DND-41 (cell line): Measurements from ENCODE around the gene DDX51.
A peak's percentile ranks its signal among the peaks of the same experiment; 100 is the strongest.

ENCODE experiments used
- ATAC-seq: fragments of 200-7000 bp; cut with Tn5 transposase; 3 replicates; pipeline ENCODE4 v1.9.1; 2021; ENCODE audit warnings: low read depth; ENCODE audit not compliant: insufficient read depth
- DNase-seq: peaks from one replicate; pipeline ENCODE4 v3.0.0-alpha.2; 2020
- H2AFZ ChIP-seq: 2 replicates; pipeline ENCODE4 v1.6.0; 2012; ENCODE audit warnings: low read depth, low read length
- H3K27ac ChIP-seq: 2 replicates; pipeline ENCODE4 v1.5.1; 2012; ENCODE audit warnings: low read length, inconsistent platforms
- H3K27me3 ChIP-seq: fragments of 200-600 bp; sonication (generic); 2 replicates; pipeline ENCODE4 v1.6.0; 2012; ENCODE audit warnings: low read length, mild to moderate bottlenecking, inconsistent platforms; ENCODE audit not compliant: insufficient read depth, poor library complexity
- H3K36me3 ChIP-seq: 2 replicates; pipeline ENCODE4 v1.5.1; 2012; ENCODE audit warnings: low read length, inconsistent platforms; ENCODE audit not compliant: insufficient read depth
- H3K4me1 ChIP-seq: 2 replicates; pipeline ENCODE4 v1.5.1; 2012; ENCODE audit warnings: mild to moderate bottlenecking, low read length; ENCODE audit not compliant: insufficient read depth
- H3K4me2 ChIP-seq: 2 replicates; pipeline ENCODE4 v1.6.0; 2012; ENCODE audit warnings: mild to moderate bottlenecking, moderate library complexity, low read length, inconsistent platforms; ENCODE audit not compliant: insufficient read depth
- H3K4me3 ChIP-seq, 2 experiments: fragments of 200-600 bp in 1 of 2; shearing (Covaris generic) in 1 of 2; 2 replicates each; pipeline ENCODE4 v1.5.1; 2012 to 2016; ENCODE audit warnings: inconsistent platforms in 2 of 2, low read length in 2 of 2, mild to moderate bottlenecking in 2 of 2, low read depth in 1 of 2, moderate library complexity in 1 of 2
- H3K79me2 ChIP-seq: 2 replicates; pipeline ENCODE4 v1.6.0; 2012; ENCODE audit warnings: low read length, inconsistent platforms; ENCODE audit not compliant: insufficient read depth
- H3K9ac ChIP-seq: 2 replicates; pipeline ENCODE4 v1.6.0; 2012; ENCODE audit warnings: low read depth, mild to moderate bottlenecking, inconsistent platforms, low read length, moderate library complexity
- H3K9me3 ChIP-seq: 2 replicates; pipeline ENCODE4 v1.5.1; 2012; ENCODE audit warnings: low read length, moderate library complexity, mild to moderate bottlenecking, inconsistent platforms; ENCODE audit not compliant: insufficient read depth, severe bottlenecking
- H4K20me1 ChIP-seq: 2 replicates; pipeline ENCODE4 v1.6.0; 2012; ENCODE audit warnings: low read length; ENCODE audit not compliant: insufficient read depth
- CTCF ChIP-seq: IDR thresholded peaks from 2 replicates; pipeline ENCODE4 v1.5.1; 2012; ENCODE audit warnings: borderline replicate concordance, low read length, moderate library complexity, mild to moderate bottlenecking; ENCODE audit not compliant: poor library complexity, severe bottlenecking; ENCODE audit errors: extremely low read depth
- EZH2 ChIP-seq: IDR thresholded peaks from 3 replicates; pipeline ENCODE4 v1.6.1; 2012; ENCODE audit warnings: borderline replicate concordance, low read depth, mild to moderate bottlenecking, moderate library complexity, low read length, inconsistent platforms; ENCODE audit not compliant: severe bottlenecking

DDX51 gene

GRCh38 chr12:132179431-132180362, 35.6 kb upstream of the DDX51 start:
- TF ChIP-seq EZH2: no peak
- no peak for TF ChIP-seq CTCF
- no peak overlapping the region for H2AFZ ChIP-seq
- peaks cover 14% of the 10 kb centered on the region for H3K4me1 ChIP-seq
- no peak overlapping the region for H3K9ac ChIP-seq
- H3K79me2 ChIP-seq: no peaks in the 10 kb centered on the region
- H3K4me2 ChIP-seq: no peak overlapping the region
- no peak overlapping the region for H3K4me3 ChIP-seq
- no peak for DNase-seq
- H3K9me3 ChIP-seq: no peaks in the 10 kb centered on the region
- H3K27me3 ChIP-seq: no peaks in the 10 kb centered on the region
- no peak for ATAC-seq
- H3K36me3 ChIP-seq: no peaks in the 10 kb centered on the region
- H3K27ac ChIP-seq: no peak overlapping the region
- H4K20me1 ChIP-seq: no peaks in the 10 kb centered on the region

GRCh38 chr12:132178801-132179401, 34.8 kb upstream of the DDX51 start:
- Histone ChIP-seq H3K9ac (no peak overlapping the region), H3K4me2 (peak overlapping the region; percentile 44), H3K4me3 (no peak overlapping the region), H4K20me1 (no peaks in the 10 kb centered on the region), H3K9me3 (no peaks in the 10 kb centered on the region), H3K4me1 (peaks cover 14% of the 10 kb centered on the region), H2AFZ (no peak overlapping the region), H3K79me2 (no peaks in the 10 kb centered on the region), H3K27ac (peak overlapping the region; percentile 47; the same call in 1 of the 2 replicates), H3K36me3 (no peaks in the 10 kb centered on the region), H3K27me3 (no peaks in the 10 kb centered on the region)
- DNase-seq (no peak), ATAC-seq (0 out of 3 replicates have a peak, but pooled peaks have one; percentile 16)
- TF ChIP-seq EZH2 (no peak), CTCF (no peak)

GRCh38 chr12:132178316-132178715, 34.2 kb upstream of the DDX51 start:
- Histone ChIP-seq H3K4me1 (peaks cover 14% of the 10 kb centered on the region), H3K79me2 (no peaks in the 10 kb centered on the region), H3K4me2 (peak overlapping the region; percentile 44), H3K36me3 (no peaks in the 10 kb centered on the region), H3K27me3 (no peaks in the 10 kb centered on the region), H4K20me1 (no peaks in the 10 kb centered on the region), H3K9ac (0 out of 2 replicates have a peak overlapping the region, but pooled peaks have one; percentile 17), H3K4me3 (no peak overlapping the region), H3K9me3 (no peaks in the 10 kb centered on the region), H2AFZ (no peak overlapping the region), H3K27ac (peak overlapping the region; percentile 47; the same call in 1 of the 2 replicates)
- ATAC-seq: peak; percentile 84
- TF ChIP-seq CTCF (no peak), EZH2 (no peak)
- DNase-seq: peak; percentile 74
